Coronary artery (tissue), 2 donors: ENCODE measurements around the gene BSCL2.
A peak's percentile ranks its signal among the peaks of the same experiment; 100 is the strongest.

Source experiments
- DNase-seq: peaks from one replicate; pipeline ENCODE4 v3.0.0-alpha.2; 2017; ENCODE audit warnings: low spot score
- H3K27ac ChIP-seq, 2 donors: fragments of 200-600 bp; sonication (generic); one replicate each; pipeline ENCODE4 v1.5.1; 2016 to 2019
- H3K4me3 ChIP-seq: fragments of 200-600 bp; sonication (generic); 2 replicates; pipeline ENCODE4 v1.5.1; 2016; ENCODE audit warnings: mild to moderate bottlenecking, moderate library complexity
- CTCF ChIP-seq: fragments of 200-600 bp; sonication (generic); IDR thresholded peaks from one replicate; pipeline ENCODE4 v1.5.1; 2019; ENCODE audit warnings: antibody characterized with exemption

BSCL2 gene

GRCh38 chr11:62673196-62673525 is 34.1 kb downstream of the BSCL2 start:
- no peak for TF ChIP-seq CTCF
- Histone ChIP-seq H3K4me3 (peak overlapping the region; percentile 89), H3K27ac (no peak overlapping the region)
- no peak for DNase-seq

- DNase-seq: peak; percentile 85
- Histone ChIP-seq H3K4me3 (peak within 1 kb of the TSS; percentile 89), H3K27ac (peak within 1 kb of the TSS; percentile 77 to 92)
- no peak for TF ChIP-seq CTCF
Measured at GRCh38 chr11:62671608-62672389, 35.4 kb downstream of the BSCL2 start, which contains the start of the genes LBHD1 and UQCC3. Gene LBHD1, minus strand, starts transcription at chr11:62672267. Its CDS starts 2,236 bp downstream, at chr11:62670031. Gene UQCC3, plus strand, starts transcription at chr11:62671673. Its CDS starts 73 bp downstream, at chr11:62671746.

- no peak for DNase-seq
- peak overlapping the region; percentile 77 to 92 for H3K27ac ChIP-seq
- peak overlapping the region; percentile 89 for H3K4me3 ChIP-seq
- TF ChIP-seq CTCF: no peak
Measured at GRCh38 chr11:62671236-62671607, 36.0 kb downstream of the BSCL2 start.

GRCh38 chr11:62669420-62670161 is 37.6 kb downstream of the BSCL2 start:
- Histone ChIP-seq H3K4me3 (no peak overlapping the region), H3K27ac (no peak overlapping the region)
- no peak for DNase-seq
- TF ChIP-seq CTCF: no peak

GRCh38 chr11:62667460-62667859 is 39.8 kb downstream of the BSCL2 start:
- Histone ChIP-seq H3K27ac (no peak overlapping the region), H3K4me3 (no peak overlapping the region)
- TF ChIP-seq CTCF: no peak
- no peak for DNase-seq

GRCh38 chr11:62666259-62666926 is 40.8 kb downstream of the BSCL2 start:
- DNase-seq: no peak
- no peak for TF ChIP-seq CTCF
- peak overlapping the region; percentile 55 to 93 for H3K27ac ChIP-seq
- H3K4me3 ChIP-seq: peak overlapping the region; percentile 86
